GM23338 (cell line): ENCODE measurements around the gene DDX25. TPM values are rescaled to one million over a fixed set of nuclear protein-coding genes. Genes with fewer than 3 reads are reported as not detected.

Experiments
- ATAC-seq: fragments of 200-7000 bp; cut with Tn5 transposase; 3 replicates; pipeline ENCODE4 v1.9.1; 2020
- DNase-seq: peaks from one replicate; pipeline ENCODE4 v3.0.0-alpha.2; 2015; ENCODE audit warnings: low spot score
- H2AFZ ChIP-seq: fragments of 200-600 bp; sonication (generic); 2 replicates; pipeline ENCODE4 v1.8.0; 2016; ENCODE audit warnings: antibody characterized with exemption, mild to moderate bottlenecking, moderate library complexity
- H3F3A ChIP-seq: fragments of 200-600 bp; sonication (generic); replicated peaks from 2 replicates; pipeline ENCODE4 v1.8.0; 2017; ENCODE audit warnings: antibody characterized with exemption, mixed run types, low read depth
- H3K27ac ChIP-seq: fragments of 200-600 bp; sonication (generic); 2 replicates; pipeline ENCODE4 v1.6.1; 2016; ENCODE audit warnings: low read depth
- H3K27me3 ChIP-seq: fragments of 200-600 bp; sonication (generic); 2 replicates; pipeline ENCODE4 v1.8.0; 2016; ENCODE audit warnings: mild to moderate bottlenecking, mixed run types, moderate library complexity; ENCODE audit not compliant: insufficient read depth
- H3K36me3 ChIP-seq: fragments of 200-600 bp; sonication (generic); 2 replicates; pipeline ENCODE4 v1.8.0; 2016; ENCODE audit warnings: mild to moderate bottlenecking; ENCODE audit not compliant: insufficient read depth
- H3K4me1 ChIP-seq: fragments of 200-600 bp; sonication (generic); 2 replicates; pipeline ENCODE4 v1.8.0; 2016; ENCODE audit warnings: mild to moderate bottlenecking, moderate library complexity; ENCODE audit not compliant: insufficient read depth
- H3K4me2 ChIP-seq: fragments of 200-600 bp; sonication (generic); 2 replicates; pipeline ENCODE4 v1.7.1; 2017; ENCODE audit warnings: mixed run types
- H3K4me3 ChIP-seq: fragments of 200-600 bp; sonication (generic); 2 replicates; pipeline ENCODE4 v1.6.1; 2016; ENCODE audit warnings: mixed run types
- H3K79me2 ChIP-seq: fragments of 200-600 bp; sonication (generic); replicated peaks from 2 replicates; pipeline ENCODE4 v1.8.0; 2017; ENCODE audit warnings: mild to moderate bottlenecking; ENCODE audit not compliant: insufficient read depth
- H3K9me2 ChIP-seq: fragments of 200-600 bp; sonication (generic); 2 replicates; pipeline ENCODE4 v1.8.0; 2017; ENCODE audit not compliant: insufficient read depth
- H4K20me1 ChIP-seq: fragments of 200-600 bp; sonication (generic); replicated peaks from 2 replicates; pipeline ENCODE4 v1.8.0; 2017; ENCODE audit warnings: mild to moderate bottlenecking; ENCODE audit not compliant: insufficient read depth
- H3K27ac Mint-ChIP-seq: 2 replicates; pipeline ENCODE4 v1.8.0; 2020; ENCODE audit warnings: inconsistent platforms, mild to moderate bottlenecking, moderate library complexity, mixed read lengths
- H3K27me3 Mint-ChIP-seq: 3 replicates; pipeline ENCODE4 v1.8.0; 2022; ENCODE audit warnings: low read depth, mild to moderate bottlenecking, moderate library complexity, mixed read lengths, inconsistent platforms; ENCODE audit not compliant: insufficient read depth, poor library complexity
- H3K36me3 Mint-ChIP-seq: 3 replicates; pipeline ENCODE4 v1.8.0; 2021; ENCODE audit warnings: low read depth, mild to moderate bottlenecking, inconsistent platforms, moderate library complexity, mixed read lengths
- H3K4me1 Mint-ChIP-seq: 3 replicates; pipeline ENCODE4 v1.8.0; 2020; ENCODE audit warnings: mild to moderate bottlenecking, inconsistent platforms, mixed read lengths
- H3K4me3 Mint-ChIP-seq: 3 replicates; pipeline ENCODE4 v1.8.0; 2021; ENCODE audit warnings: moderate library complexity, mild to moderate bottlenecking, inconsistent platforms, mixed read lengths
- H3K9me3 Mint-ChIP-seq: 3 replicates; pipeline ENCODE4 v1.8.0; 2020; ENCODE audit warnings: moderate library complexity, mild to moderate bottlenecking, inconsistent platforms, mixed read lengths
- CREB1 ChIP-seq: fragments of 250-450 bp; sonication (Bioruptor Pico); IDR thresholded peaks from 2 replicates; pipeline ENCODE4 v1.5.0; 2020; ENCODE audit warnings: low read depth, mild to moderate bottlenecking, moderate library complexity
- ETS1 ChIP-seq: IDR thresholded peaks from 2 replicates; pipeline ENCODE4 v1.6.1; 2016; ENCODE audit warnings: antibody characterized with exemption
- EZH2phosphoT487 ChIP-seq: fragments of 200-600 bp; sonication (generic); IDR thresholded peaks from one replicate; pipeline ENCODE4 v1.8.1; 2018; ENCODE audit warnings: antibody characterized with exemption; ENCODE audit not compliant: unreplicated experiment
- JUNB ChIP-seq: IDR thresholded peaks from one replicate; pipeline ENCODE4 v1.6.1; 2016; ENCODE audit warnings: antibody characterized with exemption; ENCODE audit not compliant: unreplicated experiment
- NANOG ChIP-seq: IDR thresholded peaks from 2 replicates; pipeline ENCODE4 v1.6.1; 2016; ENCODE audit warnings: antibody characterized with exemption, borderline replicate concordance
- POLR2AphosphoS5 ChIP-seq: IDR thresholded peaks from 2 replicates; pipeline ENCODE4 v1.6.1; 2016; ENCODE audit warnings: antibody characterized with exemption, low read depth
- REST ChIP-seq: IDR thresholded peaks from one replicate; pipeline ENCODE4 v1.6.1; 2018; ENCODE audit warnings: antibody characterized with exemption; ENCODE audit not compliant: unreplicated experiment
- ZNF462 ChIP-seq: fragments of 250-450 bp; sonication (Bioruptor Pico); IDR thresholded peaks from 2 replicates; pipeline ENCODE4 v1.5.0; 2020; ENCODE audit warnings: mild to moderate bottlenecking, moderate library complexity
- polyA plus RNA-seq: library from polyadenylated mRNA; unstranded; fragments of >200 nt; fragmentation: Nextera tagmentation; extraction: Ambion mirVana; gene quantifications from 2 replicates; pipeline ENCODE4 v1.2.1, GENCODE V29; 2016
- total RNA-seq: library from RNA; depleted of rRNA; stranded (reverse); fragments of >200 nt; shearing (Covaris generic); gene quantifications from 2 replicates; pipeline ENCODE4 v1.2.3, GENCODE V29; 2014
- TF ChIP-seq, protein P1 (sequence below), 2 experiments: fragments of 200-600 bp in 1 of 2; sonication (generic) in 1 of 2; conservative IDR thresholded peaks; 2 replicates each; pipeline versions ENCODE4 v1.5.1 to v1.6.1; 2016 to 2017; ENCODE audit warnings: antibody characterized with exemption in 2 of 2, low read depth in 2 of 2, mild to moderate bottlenecking in 2 of 2, moderate library complexity in 1 of 2

The DDX25 gene
- total and polyA plus RNA-seq, 2 experiments from 2014 or later = 20.6 to 23.6 TPM

DNA sequence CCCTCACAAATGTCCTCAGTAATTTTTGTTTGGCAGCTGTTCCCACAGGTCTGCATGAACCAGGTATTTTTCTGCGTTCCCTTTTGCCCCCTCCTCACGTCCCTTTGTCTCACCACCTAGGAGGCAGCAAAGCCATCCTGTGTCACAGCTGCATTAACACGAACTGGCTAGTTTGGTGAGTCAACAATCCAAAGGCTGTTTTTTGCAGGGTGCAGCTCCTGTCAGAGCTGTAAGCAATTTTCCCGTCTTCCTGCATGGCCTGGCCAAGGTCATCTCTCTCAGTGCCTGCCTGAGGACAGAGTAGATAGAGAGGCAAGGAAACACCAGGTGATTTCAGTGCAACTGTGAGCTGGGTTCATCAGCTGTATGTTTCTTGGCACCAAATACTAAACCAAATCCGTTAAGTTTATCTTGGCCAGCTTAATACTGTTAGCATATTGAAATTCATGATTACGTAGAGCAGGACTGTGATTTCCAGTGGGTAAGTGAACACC is 21.0 kb downstream of the DDX25 start:
- no peak for DNase-seq
- Histone ChIP-seq H3K27ac (no peak overlapping the region), H3K36me3 (no peaks in the 10 kb centered on the region), H3K9me2 (no peaks in the 10 kb centered on the region), H3K79me2 (no peaks in the 10 kb centered on the region), H3K4me2 (no peak overlapping the region), H3K4me3 (no peak overlapping the region), H2AFZ (no peak overlapping the region), H3K27me3 (no peaks in the 10 kb centered on the region), H4K20me1 (no peaks in the 10 kb centered on the region), H3K4me1 (no peaks in the 10 kb centered on the region), H3F3A (no peaks in the 10 kb centered on the region)
- TF ChIP-seq CREB1 (CRISPR knock-in tag) (no peak), ETS1 (no peak), NANOG (no peak)
- TF ChIP-seq, protein P1, sequence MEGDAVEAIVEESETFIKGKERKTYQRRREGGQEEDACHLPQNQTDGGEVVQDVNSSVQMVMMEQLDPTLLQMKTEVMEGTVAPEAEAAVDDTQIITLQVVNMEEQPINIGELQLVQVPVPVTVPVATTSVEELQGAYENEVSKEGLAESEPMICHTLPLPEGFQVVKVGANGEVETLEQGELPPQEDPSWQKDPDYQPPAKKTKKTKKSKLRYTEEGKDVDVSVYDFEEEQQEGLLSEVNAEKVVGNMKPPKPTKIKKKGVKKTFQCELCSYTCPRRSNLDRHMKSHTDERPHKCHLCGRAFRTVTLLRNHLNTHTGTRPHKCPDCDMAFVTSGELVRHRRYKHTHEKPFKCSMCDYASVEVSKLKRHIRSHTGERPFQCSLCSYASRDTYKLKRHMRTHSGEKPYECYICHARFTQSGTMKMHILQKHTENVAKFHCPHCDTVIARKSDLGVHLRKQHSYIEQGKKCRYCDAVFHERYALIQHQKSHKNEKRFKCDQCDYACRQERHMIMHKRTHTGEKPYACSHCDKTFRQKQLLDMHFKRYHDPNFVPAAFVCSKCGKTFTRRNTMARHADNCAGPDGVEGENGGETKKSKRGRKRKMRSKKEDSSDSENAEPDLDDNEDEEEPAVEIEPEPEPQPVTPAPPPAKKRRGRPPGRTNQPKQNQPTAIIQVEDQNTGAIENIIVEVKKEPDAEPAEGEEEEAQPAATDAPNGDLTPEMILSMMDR (conservative IDR thresholded peaks at IDR 0.05; ENCODE audit: low read depth in 2 of 2) = 0 out of 4 replicates have a peak, but pooled peaks of 1 of the 2 experiments have one; percentile 10
- Mint-ChIP-seq H3K27me3 (peaks cover 5% of the 10 kb centered on the region), H3K27ac (peak overlapping the region; percentile 8; the same call in 1 of the 2 replicates), H3K4me1 (peaks cover 15% of the 10 kb centered on the region), H3K36me3 (no peaks in the 10 kb centered on the region), H3K9me3 (no peaks in the 10 kb centered on the region), H3K4me3 (no peak overlapping the region)
- no peak; the same call in 2 of the 3 replicates for ATAC-seq

- ATAC-seq (no peak), DNase-seq (no peak)
- Histone ChIP-seq H3K4me2 (no peak overlapping the region), H3K4me3 (no peak overlapping the region), H3K4me1 (no peaks in the 10 kb centered on the region), H3F3A (no peaks in the 10 kb centered on the region), H2AFZ (no peak overlapping the region), H3K9me2 (no peaks in the 10 kb centered on the region), H3K79me2 (no peaks in the 10 kb centered on the region), H4K20me1 (no peaks in the 10 kb centered on the region), H3K27ac (no peak overlapping the region), H3K27me3 (no peaks in the 10 kb centered on the region), H3K36me3 (no peaks in the 10 kb centered on the region)
- Mint-ChIP-seq H3K4me3 (no peak overlapping the region), H3K27me3 (peaks cover 5% of the 10 kb centered on the region), H3K27ac (no peak overlapping the region), H3K4me1 (peaks cover 18% of the 10 kb centered on the region), H3K9me3 (no peaks in the 10 kb centered on the region), H3K36me3 (no peaks in the 10 kb centered on the region)
- TF ChIP-seq CREB1 (CRISPR knock-in tag) (no peak), ZNF462 (CRISPR knock-in tag) (no peak), POLR2AphosphoS5 (no peak), REST (no peak), EZH2phosphoT487 (no peak), JUNB (no peak)
Observed at GRCh38 chr11:125925804-125926203, 21.5 kb downstream of the DDX25 start.
